22Rv1 (cell line): Measurements from ENCODE around the gene RHBDD3.

Experiments
- ZFX ChIP-seq: fragments of 450-650 bp; IDR thresholded peaks from 2 replicates; pipeline ENCODE4 v1.6.1; 2017; ENCODE audit warnings: antibody characterized with exemption, borderline replicate concordance
- TF ChIP-seq, protein P1 (sequence below): fragments of 450-650 bp; IDR thresholded peaks from 2 replicates; pipeline ENCODE4 v1.5.1; 2017; ENCODE audit warnings: mild to moderate bottlenecking

GRCh38 chr22:29211066-29211465, 56.7 kb downstream of the RHBDD3 start:
- TF ChIP-seq, protein P1, sequence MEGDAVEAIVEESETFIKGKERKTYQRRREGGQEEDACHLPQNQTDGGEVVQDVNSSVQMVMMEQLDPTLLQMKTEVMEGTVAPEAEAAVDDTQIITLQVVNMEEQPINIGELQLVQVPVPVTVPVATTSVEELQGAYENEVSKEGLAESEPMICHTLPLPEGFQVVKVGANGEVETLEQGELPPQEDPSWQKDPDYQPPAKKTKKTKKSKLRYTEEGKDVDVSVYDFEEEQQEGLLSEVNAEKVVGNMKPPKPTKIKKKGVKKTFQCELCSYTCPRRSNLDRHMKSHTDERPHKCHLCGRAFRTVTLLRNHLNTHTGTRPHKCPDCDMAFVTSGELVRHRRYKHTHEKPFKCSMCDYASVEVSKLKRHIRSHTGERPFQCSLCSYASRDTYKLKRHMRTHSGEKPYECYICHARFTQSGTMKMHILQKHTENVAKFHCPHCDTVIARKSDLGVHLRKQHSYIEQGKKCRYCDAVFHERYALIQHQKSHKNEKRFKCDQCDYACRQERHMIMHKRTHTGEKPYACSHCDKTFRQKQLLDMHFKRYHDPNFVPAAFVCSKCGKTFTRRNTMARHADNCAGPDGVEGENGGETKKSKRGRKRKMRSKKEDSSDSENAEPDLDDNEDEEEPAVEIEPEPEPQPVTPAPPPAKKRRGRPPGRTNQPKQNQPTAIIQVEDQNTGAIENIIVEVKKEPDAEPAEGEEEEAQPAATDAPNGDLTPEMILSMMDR = no peak
- TF ChIP-seq ZFX = no peak
